Measurements from ENCODE around the gene GALNT13.

The GALNT13 gene

DNA sequence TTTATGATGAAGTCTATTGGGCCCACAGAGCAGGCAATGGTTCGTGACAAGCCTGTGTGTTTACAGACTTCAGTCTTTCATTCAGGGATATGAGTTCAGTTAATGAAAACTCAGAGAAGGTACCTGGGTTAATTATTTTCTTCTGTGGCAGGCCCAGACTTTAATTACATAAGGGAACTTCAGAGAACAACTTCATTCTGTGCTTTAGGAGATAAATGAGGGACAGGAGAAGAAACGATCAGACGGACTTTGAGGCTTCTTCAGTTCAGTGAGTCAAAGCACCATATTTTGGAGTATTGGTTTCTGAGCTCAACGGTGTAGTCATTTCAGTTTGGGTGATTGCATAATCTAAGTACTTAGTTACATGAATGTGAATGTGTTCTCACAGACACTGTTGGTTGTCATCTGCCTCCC lies 623.7 kb downstream of the GALNT13 start:
- DNase-seq, result no peak

GRCh38 chr2:154497019-154497418 lies 625.3 kb downstream of the GALNT13 start:
- no peak for DNase-seq

All from HCEC 1CT (cell line).